GM19372 (cell line): ENCODE measurements around the gene S100A12.
"Not testable (repeated sequence)": the region's sequence is repeated elsewhere in the genome, so short reads cannot be mapped to it uniquely, and the experiment has no call there.

Experiments used
- ATAC-seq: cut with Tn5 transposase; IDR thresholded peaks from one replicate; pipeline ENCODE4 v1.9.1; 2021; ENCODE audit warnings: mild to moderate bottlenecking, low read depth, moderate library complexity; ENCODE audit not compliant: unreplicated experiment

Gene S100A12

GRCh38 chr1:153375511-153375910, at the start of gene S100A12:
Gene S100A12, minus strand, starts transcription at chr1:153375621. Its CDS starts 1,029 bp downstream, at chr1:153374592.
- no peak for ATAC-seq

- no peak for ATAC-seq
Observed at GRCh38 chr1:153422450-153423068, 47.1 kb upstream of the S100A12 start.

GRCh38 chr1:153420306-153420705, 44.9 kb upstream of the S100A12 start:
- no peak for ATAC-seq

GRCh38 chr1:153419436-153419793, 44.0 kb upstream of the S100A12 start:
- ATAC-seq = not testable (repeated sequence)

- ATAC-seq = not testable (repeated sequence)
Observed at GRCh38 chr1:153418758-153419435, 43.5 kb upstream of the S100A12 start.

- no peak for ATAC-seq
Observed at GRCh38 chr1:153417136-153417888, 41.9 kb upstream of the S100A12 start.

- ATAC-seq = no peak
Observed at GRCh38 chr1:153415850-153416570, 40.6 kb upstream of the S100A12 start, which contains the start of gene S100A7A. Gene S100A7A, plus strand, starts transcription at chr1:153416520. Its CDS starts 1,563 bp downstream, at chr1:153418083.

GRCh38 chr1:153413961-153414360, 38.5 kb upstream of the S100A12 start:
- ATAC-seq = not testable (repeated sequence)

- ATAC-seq = not testable (repeated sequence)
Observed at GRCh38 chr1:153407274-153407673, 31.9 kb upstream of the S100A12 start.

GRCh38 chr1:153405825-153406599, 30.6 kb upstream of the S100A12 start:
- ATAC-seq = not testable (repeated sequence)

- ATAC-seq = no peak
Observed at GRCh38 chr1:153404768-153405167, 29.3 kb upstream of the S100A12 start.

- no peak for ATAC-seq
Observed at GRCh38 chr1:153404086-153404635, 28.7 kb upstream of the S100A12 start.

GRCh38 chr1:153403421-153404085, 28.1 kb upstream of the S100A12 start:
- no peak for ATAC-seq

GRCh38 chr1:153402226-153402625, 26.8 kb upstream of the S100A12 start:
- no peak for ATAC-seq

- no peak for ATAC-seq
Observed at GRCh38 chr1:153401461-153401860, 26.0 kb upstream of the S100A12 start.

GRCh38 chr1:153400244-153400643, 24.8 kb upstream of the S100A12 start:
- no peak for ATAC-seq

GRCh38 chr1:153399401-153400055, 24.1 kb upstream of the S100A12 start:
- ATAC-seq = no peak

- no peak for ATAC-seq
Observed at GRCh38 chr1:153397924-153398651, 22.7 kb upstream of the S100A12 start.
